Activated T-cell treated with anti-CD3 and anti-CD28 coated beads, Interleukin-2, amount 50 U/mL, for 4 hours (primary cell): Measurements from ENCODE around the gene MYLIP. TPM values are rescaled to one million over a fixed set of nuclear protein-coding genes. Genes with fewer than 3 reads are reported as not detected.

Source experiments
- ATAC-seq, 2 donors: fragments of 200-7000 bp; cut with Tn5 transposase; one replicate each; pipeline ENCODE4 v1.10.0; 2021
- DNase-seq: peaks from one replicate; pipeline ENCODE4 v3.0.0-alpha.2; 2020
- H3K27me3 Mint-ChIP-seq: one replicate; pipeline ENCODE4 v1.8.0; 2021; ENCODE audit warnings: low read depth, mixed read lengths
- H3K36me3 Mint-ChIP-seq: one replicate; pipeline ENCODE4 v1.8.0; 2022; ENCODE audit warnings: mixed read lengths; ENCODE audit not compliant: insufficient read depth
- H3K4me1 Mint-ChIP-seq: one replicate; pipeline ENCODE4 v1.8.0; 2021; ENCODE audit warnings: low read depth, mixed read lengths
- H3K4me3 Mint-ChIP-seq: one replicate; pipeline ENCODE4 v1.8.0; 2021; ENCODE audit warnings: mild to moderate bottlenecking, moderate library complexity, mixed read lengths
- H3K9me3 Mint-ChIP-seq: one replicate; pipeline ENCODE4 v1.8.0; 2021; ENCODE audit warnings: mixed read lengths
- total RNA-seq, 3 donors: library from RNA; stranded (reverse); gene quantifications; one replicate each; pipeline ENCODE4 v1.2.1, GENCODE V29; 2021

Gene MYLIP
- total RNA-seq, 3 donors from 2014 or later = 12.7 to 16.6 (median 13.9) TPM

GRCh38 chr6:16140607-16141006 lies 11.7 kb downstream of the MYLIP start:
- no peak overlapping the region for H3K4me3 Mint-ChIP-seq
- ATAC-seq (no peak), DNase-seq (no peak)
- H3K4me1 Mint-ChIP-seq = peaks cover 57% of the 10 kb centered on the region
- peaks cover 50% of the 10 kb centered on the region for H3K36me3 Mint-ChIP-seq
- H3K27me3 Mint-ChIP-seq = no peaks in the 10 kb centered on the region
- H3K9me3 Mint-ChIP-seq = no peaks in the 10 kb centered on the region

GRCh38 chr6:16141514-16141913 lies 12.6 kb downstream of the MYLIP start:
- DNase-seq = no peak
- H3K27me3 Mint-ChIP-seq = no peaks in the 10 kb centered on the region
- peaks cover 49% of the 10 kb centered on the region for H3K36me3 Mint-ChIP-seq
- peaks cover 56% of the 10 kb centered on the region for H3K4me1 Mint-ChIP-seq
- no peak for ATAC-seq
- H3K9me3 Mint-ChIP-seq = no peaks in the 10 kb centered on the region
- H3K4me3 Mint-ChIP-seq = no peak overlapping the region

- no peaks in the 10 kb centered on the region for H3K27me3 Mint-ChIP-seq
- DNase-seq (no peak), ATAC-seq (no peak)
- peaks cover 27% of the 10 kb centered on the region for H3K4me1 Mint-ChIP-seq
- H3K36me3 Mint-ChIP-seq = peaks cover 74% of the 10 kb centered on the region
- no peak overlapping the region for H3K4me3 Mint-ChIP-seq
- no peaks in the 10 kb centered on the region for H3K9me3 Mint-ChIP-seq
Observed at GRCh38 chr6:16145038-16145437, 16.2 kb downstream of the MYLIP start.

- no peak overlapping the region for H3K4me3 Mint-ChIP-seq
- no peaks in the 10 kb centered on the region for H3K9me3 Mint-ChIP-seq
- H3K27me3 Mint-ChIP-seq = no peaks in the 10 kb centered on the region
Observed at GRCh38 chr6:16146028-16146427, 17.1 kb downstream of the MYLIP start.

GRCh38 chr6:16146527-16146955 lies 17.7 kb downstream of the MYLIP start:
- H3K4me1 Mint-ChIP-seq = peaks cover 15% of the 10 kb centered on the region
- H3K36me3 Mint-ChIP-seq = peaks cover 75% of the 10 kb centered on the region

More at GRCh38 chr6:16146028-16146427, 17.1 kb downstream of the MYLIP start:
- no peak for DNase-seq
- peaks cover 73% of the 10 kb centered on the region for H3K36me3 Mint-ChIP-seq
- ATAC-seq = no peak
- peaks cover 17% of the 10 kb centered on the region for H3K4me1 Mint-ChIP-seq

GRCh38 chr6:16148498-16148897 lies 19.6 kb downstream of the MYLIP start:
- peaks cover 10% of the 10 kb centered on the region for H3K4me1 Mint-ChIP-seq
- H3K4me3 Mint-ChIP-seq = no peak overlapping the region
- DNase-seq (no peak), ATAC-seq (no peak)
- H3K27me3 Mint-ChIP-seq = no peaks in the 10 kb centered on the region
- peaks cover 66% of the 10 kb centered on the region for H3K36me3 Mint-ChIP-seq
- no peaks in the 10 kb centered on the region for H3K9me3 Mint-ChIP-seq

More at GRCh38 chr6:16146527-16146955, 17.7 kb downstream of the MYLIP start:
- ATAC-seq (no peak), DNase-seq (no peak)
- no peaks in the 10 kb centered on the region for H3K9me3 Mint-ChIP-seq
- H3K4me3 Mint-ChIP-seq = no peak overlapping the region
- no peaks in the 10 kb centered on the region for H3K27me3 Mint-ChIP-seq

GRCh38 chr6:16149305-16149704 lies 20.4 kb downstream of the MYLIP start:
- peaks cover 10% of the 10 kb centered on the region for H3K4me1 Mint-ChIP-seq
- no peak for ATAC-seq
- no peaks in the 10 kb centered on the region for H3K9me3 Mint-ChIP-seq
- H3K36me3 Mint-ChIP-seq = peaks cover 61% of the 10 kb centered on the region
- no peak overlapping the region for H3K4me3 Mint-ChIP-seq
- no peaks in the 10 kb centered on the region for H3K27me3 Mint-ChIP-seq
- DNase-seq = no peak

- Mint-ChIP-seq H3K27me3 (no peaks in the 10 kb centered on the region), H3K9me3 (peaks cover 3% of the 10 kb centered on the region), H3K36me3 (peaks cover 65% of the 10 kb centered on the region), H3K4me1 (peaks cover 10% of the 10 kb centered on the region), H3K4me3 (no peak overlapping the region)
- ATAC-seq = no peak
- DNase-seq = no peak
Observed at GRCh38 chr6:16150098-16150497, 21.2 kb downstream of the MYLIP start.

GRCh38 chr6:16153211-16153820 lies 24.4 kb downstream of the MYLIP start:
- Mint-ChIP-seq H3K27me3 (no peaks in the 10 kb centered on the region), H3K36me3 (peaks cover 57% of the 10 kb centered on the region), H3K9me3 (peaks cover 3% of the 10 kb centered on the region), H3K4me1 (no peaks in the 10 kb centered on the region), H3K4me3 (no peak overlapping the region)
- no peak for ATAC-seq
- DNase-seq = no peak

GRCh38 chr6:16154904-16155303 lies 26.0 kb downstream of the MYLIP start:
- Mint-ChIP-seq H3K9me3 (peaks cover 3% of the 10 kb centered on the region), H3K27me3 (no peaks in the 10 kb centered on the region), H3K36me3 (peaks cover 45% of the 10 kb centered on the region), H3K4me3 (no peak overlapping the region), H3K4me1 (no peaks in the 10 kb centered on the region)
- DNase-seq = no peak
- no peak for ATAC-seq

- no peak for DNase-seq
- no peak for ATAC-seq
- H3K4me1 Mint-ChIP-seq = peaks cover 8% of the 10 kb centered on the region
- H3K4me3 Mint-ChIP-seq = no peak overlapping the region
- peaks cover 3% of the 10 kb centered on the region for H3K9me3 Mint-ChIP-seq
- H3K36me3 Mint-ChIP-seq = peaks cover 25% of the 10 kb centered on the region
- no peaks in the 10 kb centered on the region for H3K27me3 Mint-ChIP-seq
Observed at GRCh38 chr6:16157492-16157891, 28.6 kb downstream of the MYLIP start.

- ATAC-seq (no peak), DNase-seq (no peak)
- H3K27me3 Mint-ChIP-seq = no peaks in the 10 kb centered on the region
- H3K4me1 Mint-ChIP-seq = peaks cover 10% of the 10 kb centered on the region
- no peak overlapping the region for H3K4me3 Mint-ChIP-seq
- peaks cover 3% of the 10 kb centered on the region for H3K9me3 Mint-ChIP-seq
- H3K36me3 Mint-ChIP-seq = peaks cover 22% of the 10 kb centered on the region
Observed at GRCh38 chr6:16157909-16158308, 29.0 kb downstream of the MYLIP start.

- H3K9me3 Mint-ChIP-seq = peaks cover 3% of the 10 kb centered on the region
- H3K4me1 Mint-ChIP-seq = peaks cover 18% of the 10 kb centered on the region
- H3K36me3 Mint-ChIP-seq = peaks cover 22% of the 10 kb centered on the region
- DNase-seq (no peak), ATAC-seq (no peak)
- no peak overlapping the region for H3K4me3 Mint-ChIP-seq
- no peaks in the 10 kb centered on the region for H3K27me3 Mint-ChIP-seq
Observed at GRCh38 chr6:16158943-16159557, 30.2 kb downstream of the MYLIP start.

- Mint-ChIP-seq H3K27me3 (no peaks in the 10 kb centered on the region), H3K4me3 (no peak overlapping the region), H3K9me3 (no peaks in the 10 kb centered on the region), H3K36me3 (peaks cover 6% of the 10 kb centered on the region), H3K4me1 (peaks cover 18% of the 10 kb centered on the region)
- ATAC-seq (no peak), DNase-seq (no peak)
Observed at GRCh38 chr6:16160794-16161193, 31.9 kb downstream of the MYLIP start.

GRCh38 chr6:16162003-16162402 lies 33.1 kb downstream of the MYLIP start:
- Mint-ChIP-seq H3K9me3 (no peaks in the 10 kb centered on the region), H3K4me3 (no peak overlapping the region), H3K4me1 (peaks cover 18% of the 10 kb centered on the region), H3K36me3 (peaks cover 2% of the 10 kb centered on the region), H3K27me3 (no peaks in the 10 kb centered on the region)
- DNase-seq = no peak
- ATAC-seq = peak in 1 of 2 donors; percentile 21
